NCI-H1694 treated with DMSO at 0.1 percent for 48 hours (cell line): Measurements from ENCODE around the gene SARDH.

Experiments used
- DNase-seq: peaks from one replicate; lab custom pipeline; 2025; lab: John Stamatoyannopoulos, UW

The SARDH gene

GRCh38 chr9:133703591-133704399 is 34.4 kb downstream of the SARDH start:
- DNase-seq, result no peak

DNA sequence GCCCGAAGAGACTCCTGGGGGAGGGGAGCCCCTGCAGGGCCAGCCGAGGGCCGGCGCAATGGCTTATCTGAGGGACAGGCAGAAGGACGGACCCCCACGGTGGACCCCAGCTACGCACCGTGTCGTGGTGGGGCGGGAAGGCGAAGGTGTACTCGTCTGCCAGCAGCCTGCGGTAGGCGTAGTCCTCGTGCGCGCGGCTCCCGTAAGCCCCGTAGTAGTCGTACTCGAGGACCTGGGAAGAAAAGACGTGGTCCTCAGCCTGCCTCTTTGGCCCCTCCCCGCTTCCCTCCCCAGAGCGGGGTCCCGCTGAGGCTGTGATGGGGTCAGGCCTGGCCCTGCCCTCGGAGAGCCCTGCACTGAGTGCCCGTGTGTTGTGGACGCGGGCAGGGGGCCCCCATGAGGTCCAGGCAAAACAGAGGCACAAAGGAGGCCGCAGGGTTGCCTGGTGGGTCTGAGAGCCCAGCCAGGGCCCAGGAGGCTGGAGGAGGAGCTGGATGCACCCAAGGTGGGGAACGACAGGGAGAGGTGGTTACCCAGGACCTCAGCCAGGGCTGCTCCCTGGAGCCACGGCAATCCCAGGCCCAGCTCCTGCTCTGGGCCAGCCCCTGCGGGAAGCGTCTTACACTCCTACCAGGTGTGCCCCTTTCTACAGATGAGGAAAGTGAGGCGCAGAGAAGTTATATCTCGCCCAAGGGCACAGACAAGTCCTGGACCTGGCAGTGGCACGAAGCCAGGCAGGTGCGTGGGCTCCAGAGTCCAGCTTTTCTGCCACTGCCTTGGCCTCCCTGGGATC is 35.2 kb downstream of the SARDH start:
- no peak for DNase-seq

DNA sequence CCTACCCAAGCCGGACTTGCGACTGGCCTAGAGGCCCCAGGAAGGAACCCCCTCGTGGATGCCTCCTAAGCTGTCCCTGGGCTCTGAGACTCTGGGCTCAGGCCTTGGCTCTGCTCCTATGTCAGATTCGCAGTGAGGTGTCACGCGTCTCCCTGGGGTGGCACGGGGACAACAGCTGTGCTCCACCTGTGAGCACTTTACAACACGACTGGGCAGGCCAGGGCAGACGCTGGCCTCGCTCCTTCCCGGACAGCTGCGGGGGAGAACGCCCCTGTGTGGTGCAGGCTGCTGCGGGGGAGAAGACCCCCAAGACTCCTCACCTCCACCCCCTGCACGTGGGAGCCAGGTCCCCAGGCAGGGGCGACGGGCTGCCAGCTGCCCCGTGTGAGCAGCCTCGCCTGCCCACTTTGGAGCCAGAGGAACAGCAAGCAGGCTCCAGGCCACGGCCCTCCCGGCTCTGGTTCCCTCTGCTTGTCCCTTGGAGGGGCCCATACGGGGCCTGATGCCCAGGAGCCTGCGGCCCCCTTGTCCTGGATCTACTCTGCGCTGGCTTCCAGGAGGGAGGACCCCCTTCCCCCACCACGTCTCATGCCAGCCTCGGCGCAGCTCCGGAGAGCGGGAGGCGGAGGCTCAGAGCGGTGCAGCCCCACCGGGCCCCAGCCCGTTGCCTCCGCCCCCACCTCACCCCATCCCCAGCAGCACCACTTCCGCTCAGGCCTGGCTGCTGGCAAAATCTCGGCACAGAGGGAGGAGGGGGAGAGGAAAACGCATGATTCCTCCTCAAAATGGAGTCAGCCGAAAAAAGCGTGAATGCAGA is 36.0 kb downstream of the SARDH start:
- DNase-seq, result peak; percentile 84

GRCh38 chr9:133701321-133701980 is 36.7 kb downstream of the SARDH start:
- peak; percentile 81 for DNase-seq

DNA sequence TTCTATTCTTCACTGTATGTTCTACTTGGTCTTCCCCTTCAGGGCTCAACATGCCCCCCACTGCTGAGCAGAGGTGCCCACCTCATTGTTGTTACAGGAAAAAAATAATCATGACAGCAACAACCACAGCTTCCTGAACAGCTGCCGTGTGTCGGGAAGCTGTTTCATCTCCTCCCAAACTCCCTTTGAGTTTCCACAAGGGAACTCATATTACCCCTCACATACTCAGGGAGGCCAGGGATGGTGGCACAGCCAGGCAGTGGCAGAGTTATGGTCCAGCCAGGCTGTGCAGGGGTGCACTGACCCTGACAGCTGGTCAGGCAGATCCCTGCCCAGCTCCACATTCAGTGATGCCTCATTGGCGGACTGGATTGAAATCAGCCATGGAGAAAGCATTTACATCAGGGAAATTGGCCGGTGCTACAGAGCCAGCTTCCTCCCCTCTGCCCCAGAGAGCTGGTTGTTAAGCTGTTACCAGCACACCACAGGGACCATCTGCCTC is 37.3 kb downstream of the SARDH start:
- peak; percentile 87 for DNase-seq

DNA sequence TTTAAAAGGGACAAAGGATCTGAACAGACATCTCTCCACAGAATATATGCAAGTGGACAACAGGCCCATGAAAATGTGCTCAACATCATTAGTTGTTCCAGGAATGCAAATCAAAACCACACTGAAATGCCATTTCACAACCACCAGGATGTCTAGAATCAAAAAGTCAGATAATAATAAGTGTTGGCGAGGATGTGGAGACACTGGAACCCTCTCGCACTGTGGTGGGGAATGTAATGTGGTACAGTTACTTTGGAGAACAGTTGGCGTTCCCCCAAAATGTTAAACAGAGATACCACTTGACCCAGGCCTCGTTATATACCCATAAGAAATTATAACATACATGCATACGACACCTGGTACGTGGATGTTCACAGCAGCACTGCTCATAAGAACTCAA is 38.6 kb downstream of the SARDH start:
- no peak for DNase-seq

DNA sequence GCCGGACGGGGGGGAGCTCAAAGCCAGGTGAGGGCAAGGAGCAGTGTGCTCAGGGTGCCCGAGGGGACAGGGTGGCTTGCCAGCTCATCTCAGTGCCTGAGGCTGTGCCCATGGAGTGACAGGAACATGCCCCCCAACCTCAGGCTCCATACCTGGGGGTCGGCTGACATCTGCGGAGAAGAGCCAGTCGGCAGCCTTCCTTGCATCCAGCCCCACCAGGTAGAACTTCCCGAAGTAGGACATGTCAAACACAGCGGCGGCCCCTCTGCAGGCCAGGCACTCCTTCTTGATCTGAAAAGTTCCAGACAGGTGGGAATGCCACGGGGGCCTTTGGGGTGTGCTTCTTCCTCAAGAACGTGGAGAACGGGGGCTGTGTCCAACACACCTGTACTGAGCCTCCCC is 42.1 kb downstream of the SARDH start:
- DNase-seq, result no peak

- DNase-seq, result peak; percentile 83
These were observed 43.5 kb downstream of the SARDH start for GRCh38 chr9:133694686-133695085.

- no peak for DNase-seq
These were observed 44.2 kb downstream of the SARDH start for GRCh38 chr9:133693703-133694529.

GRCh38 chr9:133693116-133693515 is 45.0 kb downstream of the SARDH start:
- no peak for DNase-seq

DNA sequence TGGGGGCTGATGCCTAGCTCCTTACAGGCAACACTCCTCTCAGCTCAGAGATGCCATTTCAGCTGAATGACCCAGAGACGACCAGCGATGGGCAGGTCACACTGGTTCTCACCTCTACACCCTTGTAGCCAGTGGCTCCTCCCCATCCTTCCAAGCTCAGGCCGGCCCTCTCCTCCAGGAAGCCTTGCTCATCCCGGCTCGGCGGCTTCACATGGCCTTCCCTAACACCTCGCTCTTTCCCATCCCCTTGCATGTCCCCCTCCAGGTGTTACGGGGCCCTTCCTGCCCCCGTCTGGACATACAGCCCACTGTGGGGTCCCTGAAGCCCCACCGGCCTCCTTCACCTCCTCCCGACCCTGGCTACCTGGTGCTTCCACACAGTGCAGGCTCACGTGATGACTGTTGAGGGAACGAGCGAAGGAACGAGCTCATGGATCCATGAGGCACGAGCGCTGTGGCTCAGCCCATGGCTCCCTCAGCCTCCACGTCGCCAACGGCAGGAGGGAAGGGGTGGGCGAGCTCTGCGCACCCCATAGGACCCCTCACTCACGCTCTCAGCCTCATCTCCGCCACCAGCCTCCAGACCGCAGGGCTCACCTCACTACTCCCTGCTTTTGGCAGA is 45.7 kb downstream of the SARDH start:
- DNase-seq, result no peak

DNA sequence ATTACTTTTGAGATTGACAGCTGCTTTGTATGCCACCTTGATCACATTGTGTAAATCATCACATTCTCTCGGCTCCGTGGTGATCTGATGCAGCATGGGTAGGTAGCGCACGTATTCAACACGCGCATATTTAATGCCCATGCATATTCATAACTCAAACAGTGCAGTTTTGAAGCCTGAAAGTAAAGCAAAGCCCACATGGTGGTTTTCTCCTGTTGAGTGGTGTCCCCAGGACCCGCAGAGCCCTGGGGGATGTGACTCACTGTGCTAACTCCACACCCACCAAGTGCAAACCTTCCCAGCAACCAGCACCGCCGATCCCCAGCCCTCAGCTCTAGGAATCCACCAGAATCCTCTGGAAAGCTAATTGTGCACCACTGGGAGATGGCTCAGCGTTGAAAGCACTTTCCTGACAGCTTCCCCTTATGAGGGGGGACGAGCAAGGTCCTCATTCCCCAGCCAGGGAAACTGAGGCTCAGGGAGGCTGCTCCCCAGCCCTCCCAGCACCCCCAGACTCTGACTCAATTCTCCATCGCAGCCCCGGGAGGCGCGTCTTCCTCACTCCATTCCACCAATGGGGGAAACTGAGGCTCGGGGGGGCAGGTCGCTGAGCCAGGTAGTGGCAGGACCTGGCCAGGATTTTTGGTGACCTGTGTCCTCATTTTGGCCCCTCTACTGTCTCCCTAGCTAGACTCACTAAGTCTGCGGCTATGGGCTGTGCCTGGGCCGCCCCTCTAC is 46.4 kb downstream of the SARDH start:
- no peak for DNase-seq

DNA sequence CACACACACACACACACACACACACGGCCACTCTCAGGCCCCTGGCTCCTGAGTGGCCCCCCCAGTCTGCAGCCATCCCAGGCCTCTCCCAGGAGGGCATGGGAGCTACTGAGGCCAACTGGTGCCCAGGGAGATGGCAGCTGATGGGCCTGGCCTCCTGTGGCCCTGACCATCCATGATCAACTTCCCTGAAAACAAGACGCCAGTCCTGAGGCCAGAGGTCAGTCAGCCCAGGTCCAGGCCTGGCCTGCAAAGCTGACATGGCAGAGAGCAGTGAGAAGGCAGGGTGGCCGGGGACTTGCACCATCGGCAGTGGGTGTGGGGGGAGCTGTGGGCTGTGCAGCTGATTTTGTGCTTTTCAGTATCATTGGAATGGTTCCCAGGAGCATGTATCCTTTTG is 47.0 kb downstream of the SARDH start:
- DNase-seq, result no peak

DNA sequence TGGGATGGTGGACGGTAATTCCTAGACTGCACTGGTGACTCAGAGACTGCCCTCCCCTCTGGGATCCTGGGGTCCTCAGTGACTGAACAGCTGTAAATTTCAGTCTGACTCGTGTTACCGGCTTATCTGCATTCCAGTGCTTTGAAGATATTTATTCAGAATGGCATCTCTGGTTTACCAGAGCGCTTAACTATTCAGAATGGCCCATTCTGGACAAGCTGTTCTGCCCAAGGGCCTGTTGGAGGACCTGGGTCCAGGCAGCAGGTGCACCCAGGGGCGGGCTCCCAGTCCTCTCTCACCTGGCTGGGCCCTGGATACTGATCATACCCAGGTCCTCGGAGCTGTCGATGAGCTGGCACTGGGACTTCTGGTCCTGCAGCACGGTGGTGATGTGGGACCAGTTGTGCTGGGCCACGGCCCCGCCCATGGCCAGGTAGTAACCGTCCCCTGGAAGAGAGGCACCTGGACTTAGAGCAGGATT is 48.0 kb downstream of the SARDH start:
- DNase-seq, result no peak

DNA sequence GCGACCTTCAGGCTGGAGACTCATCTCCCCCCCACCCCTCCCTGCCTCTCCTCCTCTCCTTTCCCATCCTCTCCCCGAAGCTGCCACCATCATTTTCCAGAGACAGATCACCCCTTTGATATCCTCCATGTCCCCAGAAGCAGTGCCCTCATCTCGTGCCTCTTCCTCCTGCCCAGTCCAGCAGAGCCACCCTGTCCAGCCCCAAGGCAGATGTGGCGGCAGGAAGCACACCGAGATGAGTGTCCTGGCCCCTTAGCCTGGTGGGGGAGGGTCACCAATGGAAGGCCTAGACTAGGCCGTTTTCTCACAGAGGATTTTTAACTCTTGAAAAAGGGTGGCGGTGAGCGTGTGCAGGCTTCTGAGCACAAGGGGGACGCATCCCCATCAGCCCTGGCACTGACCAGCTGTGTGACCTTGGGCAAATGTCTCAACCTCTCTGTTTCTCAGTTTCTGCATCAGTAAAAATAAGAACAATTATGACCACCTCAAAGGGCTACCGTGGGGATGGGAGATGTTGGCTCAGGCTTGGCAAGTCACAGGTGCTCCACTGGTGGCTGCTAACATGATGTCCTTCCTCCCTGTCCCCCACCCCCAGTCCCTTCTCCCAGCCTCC is 48.9 kb downstream of the SARDH start:
- no peak for DNase-seq

- no peak for DNase-seq
These were observed 50.0 kb downstream of the SARDH start for GRCh38 chr9:133687856-133688761.

DNA sequence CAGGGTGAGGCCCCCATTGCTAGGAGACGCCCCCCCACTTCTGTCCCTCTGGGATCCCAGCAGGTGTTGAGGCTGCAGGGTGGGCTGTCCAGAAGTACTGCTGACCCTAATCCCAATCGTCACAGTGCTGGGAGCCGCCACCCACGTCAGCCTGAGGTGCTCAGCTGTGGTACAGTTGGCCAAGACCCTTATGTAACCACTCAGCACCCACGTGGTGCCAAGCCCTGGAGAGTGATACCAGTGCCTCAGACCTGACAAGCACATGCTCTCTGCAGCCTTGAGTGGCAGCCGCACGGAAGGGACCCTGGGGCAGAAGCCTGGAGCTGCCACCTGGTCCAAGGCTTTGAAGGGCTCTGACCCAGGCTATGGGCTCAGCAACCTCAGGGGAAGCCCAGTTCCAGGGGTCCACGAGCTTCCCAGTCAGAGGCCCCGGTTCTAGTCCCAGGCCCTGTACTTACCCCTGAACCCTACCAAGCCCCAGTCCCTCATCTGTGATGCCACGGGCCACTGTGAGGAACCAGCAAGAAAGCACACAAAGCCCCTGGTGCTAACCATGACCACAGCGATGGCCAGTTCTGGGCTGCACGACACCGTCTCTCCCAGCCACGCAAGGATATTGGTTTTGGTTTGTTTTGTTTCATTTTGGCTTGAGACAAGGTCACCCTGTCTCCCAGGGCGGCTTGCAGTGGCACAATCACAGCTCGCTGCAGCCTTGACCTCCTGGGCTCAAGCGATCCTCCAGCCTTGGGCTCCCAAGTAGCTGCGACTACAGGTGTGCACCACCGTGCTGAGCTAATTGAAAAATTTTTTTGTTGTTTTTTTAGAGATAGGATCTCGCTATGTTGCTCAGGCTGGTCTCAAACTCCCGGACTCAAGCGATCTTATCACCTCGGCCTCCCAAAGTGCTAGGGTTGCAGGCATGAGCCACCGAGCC is 51.2 kb downstream of the SARDH start:
- DNase-seq, result no peak
